Kidney glomerular epithelial cell (primary cell): ENCODE measurements around the gene OSBPL6.

Source experiments
- DNase-seq: peaks from one replicate; lab custom pipeline; 2025; lab: John Stamatoyannopoulos, UW

The OSBPL6 gene

GRCh38 chr2:178238750-178239149 is 44.4 kb downstream of the OSBPL6 start:
- no peak for DNase-seq

DNA sequence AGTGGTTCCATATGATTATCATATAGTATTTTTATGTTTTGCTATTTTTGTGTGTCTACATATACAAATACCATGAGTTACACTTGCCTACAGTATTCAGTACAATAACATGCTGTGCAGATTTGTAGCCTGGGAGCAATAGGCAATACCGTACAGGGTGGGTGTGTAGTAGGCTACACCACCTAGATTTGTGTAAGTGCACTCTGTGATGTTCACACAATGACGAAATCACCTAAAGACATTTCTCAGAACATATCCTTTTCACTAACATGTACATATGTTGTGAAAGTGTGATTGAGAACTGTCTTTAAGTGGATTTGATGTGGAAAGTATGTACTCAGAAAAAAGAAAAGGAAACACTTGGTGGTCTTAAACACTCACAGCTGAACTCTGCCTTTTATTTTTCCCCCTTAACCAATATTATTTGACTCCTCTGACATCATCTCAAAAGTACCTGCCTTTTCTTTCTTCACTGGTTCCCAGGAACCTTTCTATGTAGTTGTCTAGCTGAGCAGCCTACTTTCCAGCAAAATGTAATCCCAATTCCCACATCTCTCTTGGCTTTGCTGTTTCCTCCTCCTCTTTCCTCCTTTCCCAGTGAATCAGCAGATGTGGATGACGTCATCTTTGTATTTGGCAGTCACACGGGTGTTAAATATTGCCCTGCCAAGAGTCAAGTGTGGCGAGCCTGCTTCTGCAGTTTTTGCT is 47.7 kb downstream of the OSBPL6 start:
- DNase-seq, result peak; percentile 46

GRCh38 chr2:178242552-178242883 is 48.2 kb downstream of the OSBPL6 start:
- DNase-seq, result no peak

GRCh38 chr2:178243961-178244360 is 49.6 kb downstream of the OSBPL6 start:
- DNase-seq, result no peak

DNA sequence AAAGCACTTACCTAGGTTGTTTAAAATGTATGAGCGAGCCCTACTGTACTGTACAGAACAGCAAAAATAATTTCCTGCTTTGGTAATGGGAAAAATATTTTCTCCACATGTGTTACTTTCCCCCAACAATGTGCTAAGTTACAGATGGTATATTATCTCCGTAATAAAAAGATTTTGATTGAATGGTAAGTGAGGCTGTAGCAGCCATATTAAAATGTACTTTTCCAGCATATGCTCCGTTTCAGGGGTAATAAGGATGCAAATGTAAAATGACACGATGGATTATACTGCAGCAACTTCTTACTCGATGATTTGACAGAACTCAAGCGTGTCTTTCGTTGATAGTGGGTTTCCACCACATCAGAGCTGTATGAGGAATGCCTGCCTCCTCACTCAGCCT is 50.5 kb downstream of the OSBPL6 start:
- no peak for DNase-seq

GRCh38 chr2:178246696-178247095 is 52.4 kb downstream of the OSBPL6 start:
- DNase-seq, result no peak

GRCh38 chr2:178247250-178247649 is 52.9 kb downstream of the OSBPL6 start:
- no peak for DNase-seq

- no peak for DNase-seq
Observed at GRCh38 chr2:178250429-178250828, 56.1 kb downstream of the OSBPL6 start.

- DNase-seq, result no peak
Observed at GRCh38 chr2:178251151-178251955, 57.0 kb downstream of the OSBPL6 start.

DNA sequence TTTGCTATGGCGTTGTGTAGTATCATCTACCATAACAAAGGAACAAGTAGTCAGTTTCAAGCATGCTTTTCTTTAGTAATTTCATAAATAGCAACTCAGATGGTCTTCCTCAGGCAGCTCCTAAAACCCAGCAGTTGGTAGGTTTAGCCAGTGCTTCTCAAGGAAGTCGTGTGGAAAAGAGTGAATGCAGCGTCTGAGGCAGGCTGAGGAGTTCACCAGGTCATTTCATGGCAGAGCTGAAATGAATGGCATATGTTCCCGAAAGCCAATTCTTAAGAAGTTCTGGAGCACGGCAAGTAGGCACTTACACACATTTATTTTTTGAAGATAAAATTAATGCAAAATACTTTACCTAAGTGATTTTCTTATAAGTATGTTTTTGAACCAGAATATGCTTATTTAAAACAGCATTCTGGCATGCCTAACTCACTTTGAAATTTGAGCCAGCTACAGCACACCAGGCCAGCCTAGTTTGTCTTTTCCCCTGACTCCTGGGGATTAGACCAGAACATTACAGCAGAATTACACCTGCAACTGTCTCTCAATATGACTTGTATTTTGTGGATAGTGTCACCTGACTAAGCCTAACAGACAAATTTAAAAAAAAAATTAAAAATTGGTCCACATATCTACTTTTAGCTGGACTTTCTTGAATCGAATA is 62.2 kb downstream of the OSBPL6 start:
- no peak for DNase-seq

- no peak for DNase-seq
Observed at GRCh38 chr2:178257127-178257526, 62.8 kb downstream of the OSBPL6 start.

- no peak for DNase-seq
Observed at GRCh38 chr2:178258916-178259315, 64.6 kb downstream of the OSBPL6 start.

DNA sequence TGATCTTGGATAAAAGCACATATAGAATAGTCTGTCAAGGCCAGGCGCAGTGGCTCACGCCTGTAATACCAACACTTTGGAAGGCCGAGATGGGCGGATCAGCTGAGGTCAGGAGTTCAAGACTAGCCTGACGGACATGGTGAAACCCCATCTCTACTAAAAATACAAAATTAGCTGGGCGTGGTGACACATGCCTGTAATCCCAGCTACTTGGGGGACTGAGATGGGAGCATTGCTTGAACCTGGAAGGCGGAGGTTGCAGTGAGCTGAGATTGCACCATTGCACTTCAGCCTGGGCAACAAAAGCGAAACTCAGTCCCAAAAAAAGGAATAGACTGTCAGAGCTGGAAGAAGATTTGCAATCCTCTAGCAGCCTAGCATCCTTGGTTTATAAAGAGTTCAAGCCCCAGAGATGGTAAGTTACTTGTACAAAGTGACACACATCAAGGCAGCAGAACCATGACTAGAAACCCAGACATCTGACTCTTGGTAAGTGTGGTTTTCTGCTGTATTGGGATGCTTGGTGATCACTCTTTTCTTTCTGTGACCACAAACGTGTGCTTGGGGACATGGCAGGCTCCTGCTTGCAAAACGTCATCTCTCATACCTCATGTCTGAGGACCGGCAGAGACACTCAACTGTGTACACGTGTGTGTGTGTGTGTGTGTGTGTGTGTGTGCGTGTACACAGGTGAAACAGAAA is 69.0 kb downstream of the OSBPL6 start:
- no peak for DNase-seq

DNA sequence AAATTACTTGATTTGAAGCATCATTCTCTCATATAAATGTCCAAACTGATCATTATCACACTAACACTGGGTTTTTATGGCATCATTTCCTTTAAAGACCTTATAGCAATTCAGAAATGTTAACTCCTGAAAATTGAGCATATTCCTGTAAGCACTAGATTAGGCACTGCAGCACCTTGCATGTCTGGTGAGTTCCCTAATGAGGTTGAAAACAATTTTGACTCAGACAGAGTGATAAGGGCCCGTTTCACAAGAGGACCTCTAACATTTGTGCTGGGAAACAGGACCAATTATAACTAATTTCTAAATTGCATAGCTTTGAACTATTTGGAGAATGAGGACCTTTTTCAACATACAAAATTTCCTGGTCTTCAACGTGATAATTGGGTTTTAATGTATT is 69.9 kb downstream of the OSBPL6 start:
- no peak for DNase-seq

GRCh38 chr2:178265851-178266250 is 71.5 kb downstream of the OSBPL6 start:
- no peak for DNase-seq

GRCh38 chr2:178266445-178266844 is 72.1 kb downstream of the OSBPL6 start:
- DNase-seq, result no peak

GRCh38 chr2:178267660-178268059 is 73.3 kb downstream of the OSBPL6 start:
- no peak for DNase-seq

DNA sequence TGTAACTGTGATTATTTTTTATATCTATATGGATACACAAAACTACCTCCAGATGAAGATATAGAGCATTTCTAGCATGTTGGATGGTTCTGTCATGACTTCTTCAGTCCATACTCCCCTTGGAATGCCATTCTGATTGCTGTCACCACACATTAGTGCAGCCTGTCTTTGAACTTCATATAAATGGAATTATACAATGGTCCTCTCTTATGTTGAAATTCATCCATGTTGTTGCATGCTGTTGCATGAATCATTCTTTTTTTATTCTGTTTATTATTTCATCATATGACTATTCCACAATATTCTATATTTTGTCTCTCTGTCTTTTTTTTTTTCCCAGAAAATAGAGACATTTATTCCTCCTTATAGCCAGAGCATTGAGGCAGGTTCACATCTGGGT is 74.1 kb downstream of the OSBPL6 start:
- DNase-seq, result no peak

DNA sequence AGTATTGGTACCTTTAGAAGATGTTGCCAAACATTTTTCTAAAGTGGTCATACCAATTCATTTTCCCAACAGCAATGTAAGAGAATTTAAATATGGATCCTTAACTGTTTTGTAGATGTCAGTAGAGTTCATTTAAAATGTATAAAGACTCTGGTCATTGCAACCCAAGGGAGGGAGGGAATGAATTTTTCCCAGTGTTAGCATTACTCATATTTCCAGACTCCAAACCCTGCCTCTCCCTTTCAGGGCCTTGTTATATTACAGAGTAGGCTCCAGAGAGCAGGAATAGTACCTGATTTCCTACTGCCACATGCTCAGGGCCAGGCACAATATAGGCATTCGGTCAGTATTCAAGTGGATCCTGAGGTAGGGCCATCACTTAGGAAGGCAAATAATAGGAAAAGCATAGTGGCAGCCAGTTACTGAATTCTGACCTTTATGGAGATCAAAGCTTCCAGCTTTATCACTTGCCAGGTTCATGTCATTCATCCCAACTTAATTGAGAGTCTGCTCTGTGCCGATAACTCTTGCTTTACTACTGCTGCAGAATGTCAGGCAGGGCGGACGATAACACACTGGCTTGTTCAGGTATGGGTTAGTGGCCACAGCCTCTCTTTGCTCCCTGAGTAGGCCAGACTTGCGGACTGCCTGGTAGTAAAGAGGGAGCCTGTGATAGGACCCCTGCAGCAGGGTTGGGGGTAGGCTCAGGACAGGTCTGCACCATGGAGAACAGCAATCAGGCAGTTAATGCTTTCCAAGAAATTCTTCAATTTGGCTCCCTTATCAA is 75.3 kb downstream of the OSBPL6 start:
- DNase-seq, result no peak

GRCh38 chr2:178270338-178270737 is 76.0 kb downstream of the OSBPL6 start:
- DNase-seq, result no peak

DNA sequence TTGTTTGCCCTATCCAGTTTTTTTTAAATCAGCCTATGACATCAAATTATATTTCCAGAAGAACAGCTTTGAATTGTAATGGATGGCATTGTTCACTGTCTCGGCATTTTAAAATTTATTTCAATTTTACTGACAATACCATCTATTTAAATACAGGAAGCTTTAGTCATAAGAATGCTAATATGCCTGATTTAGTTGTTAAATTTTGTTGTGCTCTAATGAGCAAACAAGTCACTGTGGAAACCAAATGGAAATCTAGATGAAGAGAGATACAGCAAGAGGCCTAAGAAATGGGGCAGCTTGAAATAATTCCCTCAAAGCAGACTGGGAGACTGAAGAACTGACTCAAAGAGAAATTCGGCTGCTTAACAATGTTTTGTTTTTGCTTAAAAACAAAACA is 76.8 kb downstream of the OSBPL6 start:
- no peak for DNase-seq
